Limb (tissue), 2 donors: ENCODE data around the gene KBTBD13.

Experiments used
- DNase-seq, 2 donors: peaks; one replicate each; pipeline ENCODE4 v3.0.0-alpha.2; 2016; ENCODE audit errors: extremely low spot score in 2 of 2

KBTBD13 gene

GRCh38 chr15:65106011-65106590 is 29.6 kb downstream of the KBTBD13 start:
- no peak for DNase-seq

DNA sequence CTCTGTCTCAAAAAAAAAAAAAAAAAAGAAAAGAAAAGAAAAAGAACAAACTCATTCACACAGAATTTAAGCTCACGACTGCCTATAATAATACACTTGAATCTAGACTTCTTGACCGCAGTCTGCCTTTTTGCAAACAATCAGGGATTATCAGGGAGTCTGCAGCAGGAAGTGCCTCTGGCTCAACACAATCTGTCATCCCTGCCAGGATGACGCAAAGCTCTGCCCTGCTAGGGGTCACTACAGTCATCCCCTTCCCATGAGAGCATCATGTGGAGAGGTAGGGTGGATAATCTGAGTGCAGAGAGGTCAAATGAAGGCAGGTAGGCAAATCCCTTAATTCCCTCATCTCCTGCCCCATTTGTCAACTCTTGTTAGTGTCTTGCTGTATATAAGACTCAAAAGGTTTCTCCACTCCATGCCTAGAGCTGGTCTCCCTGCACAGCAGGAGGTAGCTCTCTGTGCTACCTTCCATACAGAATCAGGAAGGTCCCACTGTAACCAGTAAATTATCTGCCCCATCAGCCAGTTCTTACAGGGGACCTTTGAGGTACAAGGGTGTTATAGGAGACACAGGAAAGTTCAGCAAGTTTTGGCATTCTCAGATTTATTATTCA is 34.2 kb downstream of the KBTBD13 start:
- no peak for DNase-seq

- no peak for DNase-seq
Measured at GRCh38 chr15:65115086-65115485, 38.5 kb downstream of the KBTBD13 start, which contains the start of gene UBAP1L. Gene UBAP1L, minus strand, starts transcription at chr15:65115200. Its CDS starts 8,985 bp downstream, at chr15:65106215.

DNA sequence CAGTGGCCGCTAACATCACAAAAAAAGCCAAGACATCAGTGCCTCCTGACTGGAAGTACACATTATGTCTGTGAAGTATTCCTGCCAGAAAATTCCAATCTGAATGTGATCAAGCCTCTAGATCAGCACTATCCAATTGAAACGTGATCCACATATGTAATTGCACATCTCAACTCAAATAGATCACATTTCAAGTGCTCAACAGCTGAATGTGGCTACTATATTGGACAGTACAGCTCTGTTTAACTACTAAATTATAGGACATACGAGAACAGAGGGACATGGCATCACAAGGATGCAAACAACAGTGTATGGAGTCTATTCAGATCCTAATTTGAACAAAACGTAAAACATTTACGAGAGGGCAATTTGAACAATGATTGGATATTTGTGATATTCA is 39.0 kb downstream of the KBTBD13 start:
- DNase-seq: peak in 1 of 2 donors; percentile 29
